ENCODE data around the gene ENGASE. TPM values are rescaled to one million over a fixed set of nuclear protein-coding genes. Genes with fewer than 3 reads are reported as not detected.
"Not testable (repeated sequence)": the region's sequence is repeated elsewhere in the genome, so short reads cannot be mapped to it uniquely, and the experiment has no call there.

Gene ENGASE
- total RNA-seq, 2 donors from 2014 or later, result 18.2 to 29.7 TPM

DNA sequence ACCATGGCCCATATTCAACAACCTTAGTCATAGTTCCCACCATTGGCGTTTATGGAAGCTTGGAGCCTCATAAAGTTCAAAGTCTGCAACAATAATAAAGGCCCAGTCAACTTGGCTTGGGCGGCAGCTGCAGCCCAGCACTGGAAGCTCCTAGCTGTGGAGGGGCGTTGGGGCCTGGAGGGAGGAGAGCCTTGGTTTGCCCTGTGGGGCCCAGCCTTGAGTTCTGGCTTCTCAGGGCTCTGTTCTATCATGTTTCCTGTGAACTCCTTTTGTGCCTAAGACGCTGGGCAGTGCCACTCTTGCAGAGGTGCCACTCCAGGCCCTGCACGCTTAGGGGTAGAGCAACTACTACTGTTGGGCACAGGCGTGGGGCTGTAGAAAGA is 927 bp upstream of the ENGASE start:
- no peak for DNase-seq (ENCODE audit: low spot score)
- intact Hi-C loops (cut with DNase I), result no loop called here

DNA sequence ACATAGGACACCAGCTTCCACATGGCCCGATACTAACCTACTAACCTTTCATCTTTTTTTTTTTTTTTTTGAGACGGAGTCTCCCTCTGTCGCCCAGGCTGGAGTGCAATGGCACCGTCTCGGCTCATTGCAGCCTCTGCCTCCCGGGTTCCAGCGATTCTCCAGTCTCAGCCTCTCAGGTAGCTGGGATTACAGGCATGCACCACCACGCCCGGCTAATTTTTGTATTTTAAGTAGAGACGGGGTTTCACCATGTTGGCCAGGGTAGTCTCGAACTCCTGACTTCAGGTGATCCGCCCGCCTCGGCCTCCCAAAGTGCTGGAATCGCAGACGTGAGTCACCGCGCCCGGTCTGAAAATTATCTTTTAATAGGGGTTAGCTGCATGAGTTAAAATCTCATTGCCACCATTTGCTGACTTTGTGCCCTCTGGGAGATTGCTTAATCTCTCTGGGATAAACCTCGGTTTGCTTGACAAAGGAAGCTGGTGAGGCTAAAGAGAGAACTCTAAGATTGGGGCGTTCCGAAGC is 439 bp upstream of the ENGASE start:
- peak; percentile 83 for DNase-seq (ENCODE audit: low spot score)
- intact Hi-C loops (cut with DNase I), result not testable (repeated sequence)

DNA sequence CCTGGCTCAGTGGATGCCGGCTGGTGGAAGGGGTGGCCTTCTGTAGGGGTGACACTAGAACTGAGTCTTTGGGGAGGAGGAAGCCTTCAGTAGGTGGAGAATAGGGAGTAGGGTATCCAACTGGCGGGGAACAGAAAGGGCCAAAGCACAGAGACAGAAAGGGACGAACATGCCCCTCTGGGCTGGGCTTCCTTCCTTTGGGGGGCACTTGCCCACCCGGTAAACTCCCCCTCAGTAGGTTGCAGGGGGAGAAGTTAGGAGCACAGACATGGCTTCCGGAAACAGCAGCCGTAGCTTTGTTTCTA is 774 bp downstream of the ENGASE start:
- DNase-seq (ENCODE audit: low spot score), result no peak
- intact Hi-C loops (cut with DNase I), result no loop called here

DNA sequence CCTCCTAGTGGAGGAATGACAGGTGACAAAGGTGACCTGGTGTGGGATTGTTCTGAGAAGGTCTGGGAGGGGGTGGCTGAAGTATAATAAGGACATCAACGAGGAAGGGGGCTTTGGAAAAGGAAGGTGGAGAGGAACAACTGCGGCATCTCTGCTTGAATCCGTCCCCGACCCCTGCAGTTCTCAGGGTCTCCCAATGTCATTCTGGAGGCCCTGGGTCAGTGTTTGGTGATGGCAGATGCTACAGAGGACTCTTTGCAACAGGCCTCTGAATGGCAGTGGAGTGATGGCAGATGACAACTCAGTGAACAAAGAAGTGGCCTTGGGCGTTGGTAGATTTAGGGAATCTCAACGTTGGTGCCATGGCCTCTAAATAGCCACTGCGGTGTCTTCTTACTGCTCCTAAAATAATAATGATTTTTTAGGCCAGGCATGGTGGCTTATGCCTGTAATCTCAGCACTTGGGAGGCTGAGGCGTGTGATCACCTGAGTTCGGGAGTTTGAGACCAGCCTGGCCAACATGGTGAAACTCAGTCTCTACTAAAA is 1.3 kb downstream of the ENGASE start:
- no peak for DNase-seq (ENCODE audit: low spot score)
- intact Hi-C loops (cut with DNase I), result no loop called here

DNA sequence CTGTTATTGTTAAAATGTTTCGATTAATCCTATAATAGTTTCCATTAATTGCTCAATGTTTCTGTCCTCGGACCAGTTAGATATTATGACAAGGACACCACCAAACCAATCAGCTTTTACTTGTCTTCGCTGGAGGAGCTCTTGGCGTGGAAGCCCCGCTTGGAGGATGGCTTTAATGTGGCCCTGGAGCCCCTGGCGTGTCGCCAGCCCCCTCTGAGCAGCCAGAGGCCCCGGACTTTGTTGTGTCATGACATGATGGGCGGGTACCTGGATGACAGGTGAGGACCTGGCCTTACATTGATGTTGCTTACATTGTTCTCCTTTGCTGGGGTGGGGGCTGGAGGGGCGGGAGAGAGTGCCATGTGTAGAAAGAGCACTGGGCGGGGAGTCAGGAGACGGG is 3.0 kb downstream of the ENGASE start:
- intact Hi-C loops (cut with DNase I), result no loop called here
- DNase-seq (ENCODE audit: low spot score), result peak; percentile 32

DNA sequence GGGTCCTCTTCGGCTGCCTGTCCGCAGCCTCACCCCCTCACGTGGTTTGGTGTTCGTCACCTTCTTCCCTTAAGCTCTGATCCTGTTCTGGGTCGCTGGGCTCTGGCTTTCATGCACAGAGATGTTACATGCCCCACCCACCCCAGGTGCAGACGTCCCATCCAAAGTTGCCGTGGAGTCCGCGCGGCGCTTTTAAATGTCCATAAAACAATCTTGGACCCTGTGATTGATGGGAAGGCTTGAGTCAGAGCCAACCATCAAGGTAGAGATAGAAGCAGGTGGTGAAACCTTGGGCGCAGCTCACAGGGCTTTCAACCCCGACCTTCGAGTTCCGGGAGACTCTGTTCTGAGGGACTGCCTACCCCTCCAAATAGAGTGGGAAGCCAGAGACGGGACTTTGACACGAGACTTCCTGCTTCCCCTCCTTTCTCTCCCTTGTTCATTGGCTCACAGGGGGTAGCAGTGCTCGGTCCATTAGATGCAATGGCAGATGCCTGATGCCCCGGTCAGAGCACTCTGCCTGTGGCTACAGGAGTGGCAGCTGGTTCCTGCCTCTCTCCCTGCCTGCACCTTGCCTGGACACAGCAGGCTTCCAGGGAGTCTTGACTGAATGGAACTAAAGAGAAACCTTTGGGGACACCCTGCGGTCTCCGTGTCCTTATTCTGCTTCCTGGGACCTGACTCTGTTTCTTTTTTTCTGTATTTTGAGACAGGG is 4.0 kb downstream of the ENGASE start:
- intact Hi-C loops (cut with DNase I), result no loop called here
- DNase-seq (ENCODE audit: low spot score), result peak; percentile 62

DNA sequence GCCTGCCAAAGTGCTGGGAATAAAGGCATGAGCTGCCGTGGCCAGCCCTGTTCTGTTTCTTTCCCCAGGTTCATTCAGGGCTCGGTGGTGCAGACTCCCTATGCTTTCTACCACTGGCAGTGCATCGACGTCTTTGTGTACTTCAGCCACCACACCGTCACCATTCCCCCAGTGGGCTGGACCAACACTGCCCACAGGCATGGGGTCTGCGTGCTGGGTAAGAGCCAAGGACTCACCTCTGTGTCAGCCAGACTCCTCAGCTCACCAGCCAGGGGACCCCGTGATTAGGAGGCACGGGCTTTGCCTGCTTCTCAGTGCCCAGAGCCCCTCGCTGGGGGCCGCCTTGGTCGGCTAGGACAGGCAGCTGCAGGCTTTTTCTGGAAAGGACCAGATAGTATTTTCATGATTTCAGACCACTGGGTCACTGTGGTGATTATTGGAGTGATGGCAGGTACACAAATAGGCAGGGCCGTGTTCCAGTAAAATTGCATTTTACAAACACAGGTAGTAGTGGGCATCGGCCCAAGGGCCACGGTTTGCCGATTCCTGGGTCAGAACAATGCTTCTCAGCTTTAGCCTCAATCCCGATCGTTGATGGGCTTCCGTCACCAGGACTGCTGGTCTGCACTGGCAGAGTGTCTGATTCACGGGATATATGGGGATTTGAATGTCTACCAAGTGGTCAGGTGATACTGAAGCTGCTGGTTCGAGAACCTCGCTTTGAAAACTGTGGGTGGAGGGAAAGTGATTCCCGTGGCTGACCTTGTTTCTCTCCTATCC is 5.0 kb downstream of the ENGASE start:
- peak; percentile 71 for DNase-seq (ENCODE audit: low spot score)
- intact Hi-C loops (cut with DNase I), result loop anchor here in 1 of 2 donors (5.0 to 10.0 kb wide), 3 partner anchors 32 to 625 kb away; no protein-coding TSS in a partner anchor

DNA sequence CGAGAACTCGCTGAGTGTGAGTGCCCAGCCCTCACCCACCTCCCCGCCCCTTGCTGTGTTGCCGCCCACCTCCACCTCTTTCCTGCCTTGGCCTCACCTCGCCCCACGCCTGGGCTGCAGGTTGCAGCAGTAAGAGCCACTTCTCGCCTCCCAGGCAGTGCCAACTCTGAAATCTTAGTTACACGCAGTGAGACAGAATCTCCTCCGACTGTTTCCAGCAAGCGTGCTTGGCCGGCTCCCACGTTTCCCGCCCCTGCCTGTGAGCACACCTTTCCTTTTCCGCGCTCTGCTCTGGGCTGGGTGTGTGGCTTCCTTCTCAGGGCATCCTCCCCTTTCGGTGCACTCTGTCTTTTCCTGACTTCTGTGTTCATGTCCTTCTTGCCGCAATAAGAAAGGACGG is 5.7 kb downstream of the ENGASE start:
- intact Hi-C loops (cut with DNase I), result loop anchor here in 1 of 2 donors (5.0 to 10.0 kb wide), 3 partner anchors 33 to 624 kb away; no protein-coding TSS in a partner anchor
- DNase-seq (ENCODE audit: low spot score), result no peak

DNA sequence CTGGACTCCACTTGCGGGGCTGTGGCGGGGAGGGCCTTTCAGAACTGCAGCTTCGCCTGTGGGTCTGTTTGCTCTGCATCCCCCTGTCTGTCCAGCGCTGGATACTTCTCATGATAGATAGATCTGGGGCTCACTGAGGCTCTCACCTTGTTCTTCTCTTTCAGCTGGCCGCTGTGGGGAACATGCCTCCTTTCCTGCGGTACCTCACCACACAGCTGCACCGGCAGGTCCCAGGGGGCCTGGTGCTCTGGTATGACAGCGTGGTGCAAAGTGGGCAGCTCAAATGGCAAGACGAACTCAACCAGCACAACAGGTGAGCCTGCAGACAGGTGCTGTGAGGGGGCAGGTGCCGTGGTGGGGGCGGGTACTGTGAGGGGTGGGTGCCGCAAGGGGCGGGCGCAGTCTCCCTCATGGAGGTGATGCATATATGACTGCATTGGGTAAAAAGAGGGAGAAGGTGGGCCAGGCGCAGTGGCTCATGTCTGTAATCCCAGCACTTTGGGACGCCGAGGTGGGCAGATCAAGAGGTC is 6.2 kb downstream of the ENGASE start:
- no peak for DNase-seq (ENCODE audit: low spot score)
- intact Hi-C loops (cut with DNase I), result loop anchor here in 1 of 2 donors (5.0 to 10.0 kb wide), 3 partner anchors 34 to 624 kb away; no protein-coding TSS in a partner anchor

DNA sequence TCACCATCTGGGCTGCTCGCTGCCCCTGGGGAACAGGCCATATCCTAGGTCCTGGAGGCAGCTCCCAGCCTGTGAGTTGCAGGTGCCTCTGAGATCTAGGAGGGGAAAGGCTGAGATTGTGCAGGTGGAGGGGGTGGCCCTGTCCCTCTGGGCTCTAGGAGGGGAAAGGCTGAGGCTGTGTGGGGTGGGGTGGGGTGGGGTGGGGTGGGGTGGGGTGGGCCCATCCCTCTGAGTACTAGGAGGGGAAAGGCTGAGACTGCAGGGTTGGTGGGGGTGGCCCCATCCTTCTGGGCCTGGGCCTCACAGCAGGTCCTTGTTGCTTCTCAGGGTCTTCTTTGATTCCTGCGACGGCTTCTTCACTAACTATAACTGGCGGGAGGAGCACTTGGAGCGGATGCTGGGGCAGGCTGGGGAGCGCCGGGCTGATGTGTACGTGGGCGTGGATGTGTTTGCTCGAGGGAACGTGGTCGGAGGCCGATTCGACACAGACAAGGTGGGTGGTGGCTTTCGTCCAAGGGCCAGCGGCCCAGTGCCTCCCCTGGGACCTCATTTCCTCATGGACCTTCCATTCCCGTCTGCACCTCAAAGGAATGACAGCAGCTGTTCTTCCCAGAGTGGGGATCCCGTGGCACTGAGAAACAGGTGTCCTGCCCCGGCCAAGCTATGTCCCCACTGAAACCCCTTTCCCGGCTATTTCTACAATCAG is 7.1 kb downstream of the ENGASE start:
- intact Hi-C loops (cut with DNase I), result loop anchor here in 1 of 2 donors (5.0 to 10.0 kb wide), 3 partner anchors 34 to 623 kb away; no protein-coding TSS in a partner anchor
- no peak for DNase-seq (ENCODE audit: low spot score)

DNA sequence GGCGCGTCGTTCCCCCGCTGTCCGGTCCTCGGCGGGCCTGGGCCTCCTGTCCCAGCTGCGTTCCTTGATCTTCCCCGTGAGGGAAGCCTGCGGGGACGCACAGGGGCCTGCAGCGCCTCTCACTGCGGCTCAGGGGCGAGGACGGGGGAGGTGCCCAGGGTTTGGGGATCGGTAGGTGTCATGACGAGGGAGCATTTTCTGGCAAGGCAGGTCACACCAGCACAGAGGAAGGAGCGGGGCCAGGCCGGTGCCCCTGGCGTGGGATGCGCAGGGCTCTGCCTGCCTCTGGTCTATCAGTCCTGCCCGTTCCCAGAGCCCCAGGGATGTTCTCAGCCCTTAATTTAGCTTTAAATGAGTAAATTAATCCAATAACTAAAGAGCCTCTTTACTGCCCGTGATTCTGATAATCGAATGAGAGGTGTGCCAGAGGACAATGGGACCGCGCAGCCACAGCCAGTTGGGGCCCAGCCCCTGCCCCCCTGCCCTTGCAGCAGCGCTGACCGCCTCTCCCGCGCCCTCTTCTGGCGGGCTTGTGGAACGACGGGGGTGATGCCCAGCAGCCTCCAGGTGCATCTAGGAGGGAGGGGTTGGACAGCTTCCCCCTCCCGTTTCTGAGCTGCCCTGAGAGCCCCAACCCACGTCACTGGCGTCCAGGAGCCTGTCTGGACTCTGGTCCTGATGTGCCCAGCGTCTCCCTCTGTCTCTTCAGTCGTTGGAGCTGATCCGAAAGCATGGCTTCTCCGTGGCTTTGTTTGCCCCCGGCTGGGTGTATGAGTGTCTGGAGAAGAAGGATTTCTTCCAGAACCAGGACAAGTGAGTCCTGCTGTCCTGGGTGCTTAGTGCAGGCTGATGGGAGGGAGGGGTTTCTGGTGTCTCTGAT is 7.9 kb downstream of the ENGASE start:
- intact Hi-C loops (cut with DNase I), result loop anchor here in 1 of 2 donors (5.0 to 10.0 kb wide), 3 partner anchors 35 to 622 kb away; no protein-coding TSS in a partner anchor
- no peak for DNase-seq (ENCODE audit: low spot score)

DNA sequence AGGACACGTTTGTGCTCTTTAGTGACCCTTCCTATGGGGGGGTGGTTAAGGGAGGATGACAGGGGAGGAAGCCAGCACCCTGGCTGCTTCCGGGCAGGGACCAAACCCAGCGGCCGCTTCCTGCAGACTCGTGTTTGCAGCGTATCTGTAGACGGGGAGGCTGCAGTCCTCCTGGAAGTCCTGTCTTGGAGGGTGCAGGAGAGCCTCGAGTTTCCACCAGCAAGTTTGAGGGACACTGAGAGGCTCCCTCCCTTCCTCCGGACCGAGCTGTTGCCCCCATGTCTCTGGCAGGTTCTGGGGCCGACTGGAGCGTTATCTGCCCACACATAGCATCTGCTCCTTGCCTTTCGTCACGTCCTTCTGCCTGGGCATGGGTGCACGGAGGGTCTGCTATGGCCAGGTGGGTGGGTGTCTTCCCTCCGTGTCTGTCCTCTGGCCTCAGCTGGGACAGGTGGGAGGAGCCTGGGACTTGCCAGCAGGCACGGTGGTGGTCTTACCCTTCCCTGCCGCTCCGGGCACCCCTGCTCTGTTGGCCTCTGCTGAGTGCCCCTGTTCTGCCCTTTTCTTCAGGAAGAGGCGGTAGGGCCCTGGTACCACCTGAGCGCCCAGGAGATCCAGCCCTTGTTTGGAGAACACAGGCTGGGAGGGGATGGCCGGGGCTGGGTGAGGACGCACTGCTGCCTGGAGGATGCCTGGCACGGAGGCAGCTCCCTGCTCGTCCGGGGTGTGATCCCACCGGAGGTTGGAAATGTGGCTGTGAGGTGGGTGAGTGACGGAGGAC is 8.8 kb downstream of the ENGASE start:
- no peak for DNase-seq (ENCODE audit: low spot score)

DNA sequence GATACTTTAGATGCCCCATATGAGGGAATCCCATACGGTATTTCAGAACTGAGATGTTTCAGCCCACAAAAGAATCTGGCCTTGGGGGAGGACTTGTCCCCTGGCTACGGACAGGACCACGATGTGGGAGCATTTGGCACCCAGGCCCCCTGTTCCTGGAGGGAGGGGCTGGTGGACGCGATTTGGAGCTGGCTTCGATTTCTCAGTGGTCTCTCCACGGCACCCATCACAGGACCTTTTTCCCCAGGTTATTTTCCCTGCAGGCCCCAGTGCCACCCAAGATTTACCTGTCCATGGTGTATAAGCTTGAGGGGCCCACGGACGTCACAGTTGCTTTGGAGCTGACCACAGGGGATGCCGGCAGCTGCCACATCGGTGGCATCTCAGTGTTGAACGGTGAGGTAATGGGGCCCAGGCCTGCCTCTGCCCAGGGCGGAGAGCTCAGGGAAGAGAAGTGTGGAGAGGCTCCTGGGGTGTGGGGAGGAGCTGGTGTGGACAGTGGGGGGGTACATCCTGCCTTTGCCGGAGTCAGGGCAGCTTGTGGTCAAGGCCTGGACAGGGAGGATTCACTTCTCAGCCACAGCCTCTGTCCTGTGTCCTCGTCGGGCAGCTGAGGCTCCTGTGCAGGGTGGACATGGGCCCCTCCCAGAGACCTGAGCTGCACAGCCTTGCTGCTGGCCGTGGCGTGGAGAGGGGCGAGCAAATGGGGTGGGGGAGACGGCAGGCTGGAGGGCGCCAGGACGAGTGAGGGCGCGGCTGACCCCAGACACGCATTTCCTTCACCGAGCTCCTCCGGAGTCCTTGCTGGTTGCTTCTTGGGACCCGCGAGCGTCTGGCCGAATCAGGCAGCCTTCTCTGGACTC is 9.9 kb downstream of the ENGASE start:
- intact Hi-C loops (cut with DNase I), result loop anchor here (5.0 to 10.0 kb wide), 4 partner anchors 37 to 620 kb away; no protein-coding TSS in a partner anchor
- DNase-seq (ENCODE audit: low spot score), result peak; percentile 70

More for the DNA sequence above, 8.8 kb downstream of the ENGASE start:
- intact Hi-C loops (cut with DNase I), result loop anchor here in 1 of 2 donors (5.0 to 10.0 kb wide), 3 partner anchors 36 to 621 kb away; no protein-coding TSS in a partner anchor

DNA sequence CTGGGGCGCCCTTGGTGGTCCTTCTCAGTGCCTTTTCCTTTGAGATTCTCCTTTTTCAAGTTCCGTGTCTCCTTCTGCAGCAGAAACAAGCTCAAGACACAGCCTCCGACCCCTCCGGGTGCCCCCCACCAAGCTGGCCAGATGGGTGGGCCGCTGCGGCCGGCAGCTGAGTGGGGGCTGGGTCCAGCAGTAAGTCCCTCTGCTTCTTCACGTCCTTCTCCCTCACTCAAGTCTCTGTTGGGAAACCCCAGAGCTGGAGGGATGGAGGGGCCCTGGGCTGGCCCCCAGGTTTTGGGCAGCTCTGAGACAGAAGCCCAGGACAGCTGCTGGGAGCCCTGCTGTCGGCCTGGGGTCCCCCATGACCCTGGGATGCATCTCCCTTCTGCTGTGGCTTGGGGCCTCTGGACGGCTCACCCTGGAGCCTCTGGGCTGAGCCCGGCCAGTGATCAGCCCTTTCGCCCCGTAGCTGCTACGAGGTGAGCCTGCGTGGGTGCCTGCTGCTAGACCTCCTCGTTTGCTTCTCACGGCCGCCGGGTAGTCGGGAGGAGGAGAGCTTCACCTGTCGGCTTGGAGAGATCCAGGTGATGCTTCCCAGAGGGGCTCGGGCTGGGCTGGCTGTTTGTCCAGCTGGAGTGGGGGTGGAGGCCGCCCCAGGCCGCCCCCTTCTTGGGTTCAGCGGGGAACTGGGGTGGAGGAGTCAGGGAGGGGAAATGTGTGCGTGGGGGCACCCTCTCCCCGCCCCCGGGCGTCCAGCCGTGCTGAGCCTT is 10.7 kb downstream of the ENGASE start:
- DNase-seq (ENCODE audit: low spot score), result peak; percentile 78

DNA sequence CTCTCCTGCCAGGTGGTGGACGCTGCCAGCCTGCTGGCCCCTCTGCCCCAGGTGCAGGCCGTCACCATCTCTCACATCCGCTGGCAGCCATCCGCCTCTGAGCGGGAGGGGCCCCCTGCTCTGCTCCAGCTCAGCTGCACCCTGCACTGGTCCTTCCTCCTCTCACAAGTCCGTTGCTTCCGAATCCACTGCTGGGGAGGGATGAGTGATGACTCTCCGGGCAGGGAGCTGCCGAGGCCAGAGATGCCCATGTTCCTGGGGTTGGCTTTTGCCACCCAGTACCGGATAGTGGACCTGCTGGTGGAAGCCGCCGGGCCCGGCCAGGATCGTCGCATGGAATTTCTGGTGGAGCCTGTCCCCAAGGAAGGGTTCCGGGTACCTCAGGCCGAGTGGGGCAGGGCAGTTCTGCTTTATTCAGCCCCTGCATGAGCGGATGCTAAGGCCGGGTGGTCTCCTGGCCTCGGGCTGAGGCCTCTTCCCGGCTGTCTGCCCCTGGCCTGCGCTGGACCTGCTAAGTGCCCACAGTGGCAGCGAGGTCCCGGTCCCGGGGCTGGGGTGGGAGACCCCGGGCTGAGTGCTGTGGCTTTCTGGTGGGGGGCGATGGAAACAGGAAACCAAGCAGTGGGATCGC is 11.4 kb downstream of the ENGASE start:
- DNase-seq (ENCODE audit: low spot score), result no peak
- intact Hi-C loops (cut with DNase I), result loop anchor here (5.0 to 10.0 kb wide), 3 partner anchors 71 to 619 kb away; no protein-coding TSS in a partner anchor

More for the DNA sequence above, 10.7 kb downstream of the ENGASE start:
- intact Hi-C loops (cut with DNase I), result loop anchor here (5.0 to 10.0 kb wide), 3 partner anchors 71 to 619 kb away; no protein-coding TSS in a partner anchor
